Thoracic aorta (tissue), 2 donors: ENCODE measurements around the gene RPS26. TPM values are rescaled to one million over a fixed set of nuclear protein-coding genes. Genes with fewer than 3 reads are reported as not detected.

ENCODE experiments used
- ATAC-seq: fragments of 150-250 bp; one replicate; pipeline ENCODE4 v1.8.0; 2017; ENCODE audit warnings: low read depth; ENCODE audit not compliant: insufficient number of reproducible peaks, low FRiP score
- DNase-seq: peaks from one replicate; pipeline ENCODE4 v3.0.0-alpha.2; 2020; ENCODE audit warnings: low spot score
- H3K27ac ChIP-seq, 2 donors: fragments of 200-600 bp; sonication (generic); 1 replicate in 1 of 2; 2 replicates in 1 of 2; pipeline ENCODE4 v1.5.1; 2016; ENCODE audit warnings: mild to moderate bottlenecking in 2 of 2, moderate library complexity in 2 of 2
- H3K27me3 ChIP-seq: fragments of 200-600 bp; sonication (generic); replicated peaks from 2 replicates; pipeline ENCODE4 v1.6.0; 2016; ENCODE audit warnings: mild to moderate bottlenecking; ENCODE audit not compliant: insufficient read depth
- H3K36me3 ChIP-seq: fragments of 200-600 bp; sonication (generic); one replicate; pipeline ENCODE4 v1.5.1; 2016
- H3K4me1 ChIP-seq, 2 donors: fragments of 200-600 bp; sonication (generic); 1 replicate in 1 of 2; 2 replicates in 1 of 2; pipeline versions ENCODE4 v1.5.1 to v1.6.0; 2016; ENCODE audit warnings: low read depth in 2 of 2, mild to moderate bottlenecking in 1 of 2; ENCODE audit not compliant: control insufficient read depth in 1 of 2
- H3K4me3 ChIP-seq: fragments of 200-600 bp; sonication (generic); 2 replicates; pipeline ENCODE4 v1.5.1; 2016; ENCODE audit warnings: mild to moderate bottlenecking
- H3K9me3 ChIP-seq: fragments of 200-600 bp; sonication (generic); 2 replicates; pipeline ENCODE4 v1.5.1; 2016
- total RNA-seq, 2 donors: library from RNA; depleted of rRNA; stranded (reverse); fragments of >200 nt; gene quantifications; one replicate each; pipeline versions ENCODE4 v1.1.0 to v1.2.3, GENCODE V29; 2016
- TF ChIP-seq, protein P1 (sequence below): fragments of 200-600 bp; sonication (generic); IDR thresholded peaks from one replicate; pipeline ENCODE4 v1.5.1; 2019; ENCODE audit warnings: antibody characterized with exemption

RPS26 gene
- total RNA-seq, 2 donors from 2014 or later = 103 to 1,114 TPM

DNA sequence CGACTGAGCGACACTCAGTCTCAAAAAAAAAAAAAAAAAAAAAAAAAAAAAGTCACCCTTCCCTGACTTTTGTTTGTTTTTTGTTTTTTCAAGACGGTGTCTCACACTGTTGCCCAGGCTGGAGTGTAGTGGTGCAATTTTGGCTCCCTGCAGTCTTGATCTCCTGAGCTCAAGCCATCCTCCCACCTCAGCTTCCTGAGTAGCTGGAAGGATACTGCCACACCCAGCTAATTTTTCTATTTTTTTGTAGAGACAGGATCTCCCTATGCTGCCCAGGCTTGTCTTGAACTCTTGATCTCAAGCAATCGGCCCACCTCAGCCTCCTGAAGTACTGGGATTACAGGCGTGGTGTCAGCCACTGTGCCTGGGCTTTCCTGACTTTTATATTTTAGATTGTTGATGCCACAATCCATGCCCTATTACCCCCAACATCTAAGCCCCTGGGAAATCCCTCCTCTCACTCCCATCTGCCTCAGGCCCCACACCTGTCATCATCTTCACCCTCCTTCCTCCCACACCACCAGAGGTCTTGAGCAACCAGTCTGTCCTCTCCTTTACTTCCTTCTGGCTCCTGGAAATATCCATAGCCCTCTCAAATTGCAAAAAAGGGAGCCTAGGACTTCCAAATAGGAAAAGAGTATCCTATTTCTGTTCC lies 13.1 kb upstream of the RPS26 start:
- DNase-seq = no peak
- H3K27me3 ChIP-seq = no peaks in the 10 kb centered on the region
- H3K4me3 ChIP-seq = no peak overlapping the region
- no peak overlapping the region for H3K27ac ChIP-seq
- TF ChIP-seq, protein P1, sequence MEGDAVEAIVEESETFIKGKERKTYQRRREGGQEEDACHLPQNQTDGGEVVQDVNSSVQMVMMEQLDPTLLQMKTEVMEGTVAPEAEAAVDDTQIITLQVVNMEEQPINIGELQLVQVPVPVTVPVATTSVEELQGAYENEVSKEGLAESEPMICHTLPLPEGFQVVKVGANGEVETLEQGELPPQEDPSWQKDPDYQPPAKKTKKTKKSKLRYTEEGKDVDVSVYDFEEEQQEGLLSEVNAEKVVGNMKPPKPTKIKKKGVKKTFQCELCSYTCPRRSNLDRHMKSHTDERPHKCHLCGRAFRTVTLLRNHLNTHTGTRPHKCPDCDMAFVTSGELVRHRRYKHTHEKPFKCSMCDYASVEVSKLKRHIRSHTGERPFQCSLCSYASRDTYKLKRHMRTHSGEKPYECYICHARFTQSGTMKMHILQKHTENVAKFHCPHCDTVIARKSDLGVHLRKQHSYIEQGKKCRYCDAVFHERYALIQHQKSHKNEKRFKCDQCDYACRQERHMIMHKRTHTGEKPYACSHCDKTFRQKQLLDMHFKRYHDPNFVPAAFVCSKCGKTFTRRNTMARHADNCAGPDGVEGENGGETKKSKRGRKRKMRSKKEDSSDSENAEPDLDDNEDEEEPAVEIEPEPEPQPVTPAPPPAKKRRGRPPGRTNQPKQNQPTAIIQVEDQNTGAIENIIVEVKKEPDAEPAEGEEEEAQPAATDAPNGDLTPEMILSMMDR = no peak
- H3K9me3 ChIP-seq = no peaks in the 10 kb centered on the region
- no peaks in the 10 kb centered on the region for H3K4me1 ChIP-seq
- no peak for ATAC-seq
- peaks cover 14% of the 10 kb centered on the region for H3K36me3 ChIP-seq

DNA sequence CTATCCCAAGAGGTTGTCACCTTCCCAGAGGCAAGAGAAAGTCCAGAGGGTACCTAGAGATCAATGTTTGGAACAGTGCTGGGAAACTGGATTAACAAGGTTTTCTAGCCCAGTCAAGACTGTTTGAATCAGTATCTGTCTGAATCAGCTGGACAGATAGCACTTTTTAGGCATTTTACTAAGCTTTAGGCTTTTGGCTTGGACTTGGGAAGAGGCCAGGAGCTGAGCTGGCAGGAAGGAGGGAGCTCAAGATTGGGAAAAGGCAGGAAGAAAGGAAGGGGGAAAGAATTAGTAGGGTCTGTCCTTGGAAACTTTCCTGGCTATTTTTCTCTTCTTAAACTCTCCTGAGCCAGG lies 12.6 kb upstream of the RPS26 start:
- ATAC-seq (no peak), DNase-seq (no peak)
- no peak overlapping the region for H3K4me3 ChIP-seq
- TF ChIP-seq, protein P1 = no peak
- H3K4me1 ChIP-seq = no peaks in the 10 kb centered on the region
- H3K36me3 ChIP-seq = peaks cover 14% of the 10 kb centered on the region
- H3K27ac ChIP-seq = no peak overlapping the region
- no peaks in the 10 kb centered on the region for H3K27me3 ChIP-seq
- H3K9me3 ChIP-seq = no peaks in the 10 kb centered on the region

DNA sequence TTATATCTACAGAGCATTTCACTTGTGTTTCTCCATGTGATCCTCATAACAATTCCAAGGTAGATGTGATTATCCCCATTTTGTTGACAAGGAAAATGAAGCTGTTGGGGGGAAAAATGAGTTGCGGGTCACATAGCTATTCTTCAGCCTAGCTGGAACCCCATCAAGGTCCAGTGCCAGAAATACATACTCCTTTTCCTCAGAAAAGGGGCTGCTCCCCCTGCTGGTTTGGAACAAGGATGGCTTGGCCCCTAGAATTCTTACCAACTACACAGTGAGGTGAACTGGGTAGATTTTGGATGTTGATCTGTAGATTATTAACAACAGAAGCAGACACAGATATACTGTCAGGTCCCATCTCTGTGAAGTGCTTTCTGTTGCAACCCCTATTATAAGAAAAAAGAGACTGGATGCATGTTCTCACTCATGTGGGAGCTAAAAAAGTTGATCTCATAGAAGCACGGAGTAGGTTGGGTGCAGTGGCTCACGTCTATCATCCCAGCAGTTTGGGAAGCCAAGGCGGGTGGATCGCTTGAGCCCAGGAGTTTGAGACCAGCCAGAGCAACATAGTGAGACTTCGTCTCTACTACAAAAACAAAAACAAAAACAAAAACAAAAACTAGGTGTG lies 11.9 kb upstream of the RPS26 start:
- H3K27ac ChIP-seq = no peak overlapping the region
- no peak for DNase-seq
- H3K9me3 ChIP-seq = no peaks in the 10 kb centered on the region
- peaks cover 17% of the 10 kb centered on the region for H3K36me3 ChIP-seq
- ATAC-seq = no peak
- TF ChIP-seq, protein P1 = peak; percentile 60
- no peaks in the 10 kb centered on the region for H3K4me1 ChIP-seq
- no peaks in the 10 kb centered on the region for H3K27me3 ChIP-seq
- H3K4me3 ChIP-seq = no peak overlapping the region

- DNase-seq = no peak
- TF ChIP-seq, protein P1 = no peak
- ATAC-seq = no peak
- Histone ChIP-seq H3K27ac (no peak overlapping the region), H3K9me3 (no peaks in the 10 kb centered on the region), H3K27me3 (no peaks in the 10 kb centered on the region), H3K4me3 (no peak overlapping the region), H3K36me3 (peaks cover 19% of the 10 kb centered on the region), H3K4me1 (no peaks in the 10 kb centered on the region)
Measured at GRCh38 chr12:56031987-56032386, 9.7 kb upstream of the RPS26 start.

- H3K9me3 ChIP-seq = no peaks in the 10 kb centered on the region
- H3K27me3 ChIP-seq = no peaks in the 10 kb centered on the region
- no peak overlapping the region for H3K4me3 ChIP-seq
- no peak for DNase-seq
- H3K27ac ChIP-seq = no peak overlapping the region
- H3K36me3 ChIP-seq = peaks cover 19% of the 10 kb centered on the region
- TF ChIP-seq, protein P1 = no peak
- no peaks in the 10 kb centered on the region for H3K4me1 ChIP-seq
- no peak for ATAC-seq
Measured at GRCh38 chr12:56034586-56035332, 7.0 kb upstream of the RPS26 start.
